Activated CD8-positive, alpha-beta T cell treated with anti-CD3 and anti-CD28 coated beads for 36 hours (primary cell): ENCODE results near the gene STIL. TPM values are rescaled to one million over a fixed set of nuclear protein-coding genes. Genes with fewer than 3 reads are reported as not detected.

ENCODE experiments used
- ATAC-seq: fragments of 200-7000 bp; cut with Tn5 transposase; one replicate; pipeline ENCODE4 v1.10.0; 2021; ENCODE audit warnings: mild to moderate bottlenecking, moderate library complexity
- CTCF ChIA-PET: fragments of 350-600 bp; sonication (Branson Sonifier 250); formaldehyde crosslinking; loops from one replicate; lab custom pipeline; 2021; ENCODE audit warnings: antibody characterized with exemption; lab: Charles Lee
- POLR2A ChIA-PET: fragments of 350-600 bp; sonication (Branson Sonifier 250); formaldehyde crosslinking; loops from one replicate; lab custom pipeline; 2021; ENCODE audit warnings: antibody characterized with exemption; lab: Charles Lee
- DNase-seq: peaks from one replicate; pipeline ENCODE4 v3.0.0-alpha.2; 2020
- H3K27ac Mint-ChIP-seq: one replicate; pipeline ENCODE4 v1.8.0; 2021; ENCODE audit warnings: mild to moderate bottlenecking, mixed read lengths
- H3K27me3 Mint-ChIP-seq: one replicate; pipeline ENCODE4 v1.8.0; 2021; ENCODE audit warnings: mixed read lengths
- H3K36me3 Mint-ChIP-seq: one replicate; pipeline ENCODE4 v1.8.0; 2021; ENCODE audit warnings: low read depth, mixed read lengths
- H3K4me1 Mint-ChIP-seq: one replicate; pipeline ENCODE4 v1.8.0; 2021; ENCODE audit warnings: low read depth, mixed read lengths
- H3K4me3 Mint-ChIP-seq: one replicate; pipeline ENCODE4 v1.8.0; 2021; ENCODE audit warnings: mild to moderate bottlenecking, moderate library complexity, mixed read lengths
- H3K9me3 Mint-ChIP-seq: one replicate; pipeline ENCODE4 v1.8.0; 2021; ENCODE audit warnings: mixed read lengths
- CTCF ChIP-seq: fragments of 200-600 bp; IDR thresholded peaks from one replicate; pipeline ENCODE4 v1.8.0; 2022; ENCODE audit warnings: antibody characterized with exemption, mild to moderate bottlenecking
- intact Hi-C: fragments of 100-400 bp; cut with micrococcal nuclease; formaldehyde crosslinking; loops from one replicate; pipeline ENCODE4 v1.10.0; 2022
- total RNA-seq, 2 experiments: library from RNA; stranded (reverse); gene quantifications; one replicate each; pipeline ENCODE4 v1.2.3, GENCODE V29; 2021

The STIL gene
- total RNA-seq, 2 experiments from 2014 or later: 22.8 to 24.5 TPM

- no peak for TF ChIP-seq CTCF
- H3K27me3 Mint-ChIP-seq: peaks cover 7% of the 10 kb centered on the region
- no peak overlapping the region for H3K27ac Mint-ChIP-seq
- H3K4me1 Mint-ChIP-seq: no peaks in the 10 kb centered on the region
- CTCF ChIA-PET: interaction anchor here (2.0 kb wide), 1 partner anchor 26 kb away, joined by 6 read pairs; no protein-coding TSS in a partner anchor
- H3K36me3 Mint-ChIP-seq: no peaks in the 10 kb centered on the region
- ATAC-seq (no peak), DNase-seq (no peak)
- intact Hi-C loops: no loop called here
- H3K9me3 Mint-ChIP-seq: no peaks in the 10 kb centered on the region
- no peak overlapping the region for H3K4me3 Mint-ChIP-seq
- POLR2A ChIA-PET: no interaction called here
Observed at GRCh38 chr1:47219001-47219400, 94.9 kb downstream of the STIL start.

GRCh38 chr1:47216278-47217059, 97.5 kb downstream of the STIL start:
- H3K27me3 Mint-ChIP-seq: peaks cover 7% of the 10 kb centered on the region
- POLR2A ChIA-PET: no interaction called here
- no peaks in the 10 kb centered on the region for H3K36me3 Mint-ChIP-seq
- ATAC-seq: no peak
- CTCF ChIA-PET: no interaction called here
- TF ChIP-seq CTCF: no peak
- DNase-seq: no peak
- H3K4me3 Mint-ChIP-seq: no peak overlapping the region
- H3K9me3 Mint-ChIP-seq: no peaks in the 10 kb centered on the region
- no peaks in the 10 kb centered on the region for H3K4me1 Mint-ChIP-seq
- no peak overlapping the region for H3K27ac Mint-ChIP-seq
- intact Hi-C loops: no loop called here

- TF ChIP-seq CTCF: no peak
- no peaks in the 10 kb centered on the region for H3K4me1 Mint-ChIP-seq
- POLR2A ChIA-PET: no interaction called here
Observed at GRCh38 chr1:47215713-47216112, 98.2 kb downstream of the STIL start.

GRCh38 chr1:47214549-47214948, 99.4 kb downstream of the STIL start:
- no peak for TF ChIP-seq CTCF
- ATAC-seq (no peak), DNase-seq (no peak)
- Mint-ChIP-seq H3K27ac (no peak overlapping the region), H3K4me3 (no peak overlapping the region), H3K4me1 (no peaks in the 10 kb centered on the region), H3K27me3 (no peaks in the 10 kb centered on the region), H3K36me3 (no peaks in the 10 kb centered on the region), H3K9me3 (no peaks in the 10 kb centered on the region)
- intact Hi-C loops: no loop called here
- CTCF ChIA-PET: interaction anchor here (1.6 kb wide), 1 partner anchor 22 kb away, joined by 5 read pairs; no protein-coding TSS in a partner anchor
- POLR2A ChIA-PET: no interaction called here

More at GRCh38 chr1:47215713-47216112, 98.2 kb downstream of the STIL start:
- no peak overlapping the region for H3K4me3 Mint-ChIP-seq
- H3K36me3 Mint-ChIP-seq: no peaks in the 10 kb centered on the region
- H3K27me3 Mint-ChIP-seq: peaks cover 3% of the 10 kb centered on the region
- no peak overlapping the region for H3K27ac Mint-ChIP-seq
- no peak for ATAC-seq
- no peak for DNase-seq
- CTCF ChIA-PET: interaction anchor here (1.6 kb wide), 1 partner anchor 23 kb away, joined by 5 read pairs; no protein-coding TSS in a partner anchor
- intact Hi-C loops: no loop called here
- no peaks in the 10 kb centered on the region for H3K9me3 Mint-ChIP-seq
